Measurements from ENCODE around the gene IPO11.
"Not testable (repeated sequence)": the region's sequence is repeated elsewhere in the genome, so short reads cannot be mapped to it uniquely, and the experiment has no call there.

GRCh38 chr5:62508760-62509159 is 96.2 kb downstream of the IPO11 start:
- not testable (repeated sequence) for TF ChIP-seq POLR2A (IDR thresholded peaks at IDR 0.05; ENCODE audit: low read depth, low read length); TAF1 (IDR thresholded peaks at IDR 0.05; ENCODE audit: low read depth, low read length); POLR2AphosphoS5 (IDR thresholded peaks at IDR 0.05; ENCODE audit: low read depth, low read length); SPI1 (IDR thresholded peaks at IDR 0.05; ENCODE audit: low read depth, low read length); POU2F2 (IDR thresholded peaks at IDR 0.05; ENCODE audit: low read depth, low read length); PAX5 (IDR thresholded peaks at IDR 0.05; ENCODE audit: insufficient read depth, low read length, severe bottlenecking)

Data from GM12891 (cell line).